Natural killer cell treated with Interleukin-12 subunit alpha and Interleukin-12 subunit beta and Interleukin-15 and Interleukin-18, amount 100 ng/mL, for 72 hours (primary cell): ENCODE data around the gene MYMK. TPM values are rescaled to one million over a fixed set of nuclear protein-coding genes. Genes with fewer than 3 reads are reported as not detected.

Source experiments
- ATAC-seq, 2 donors: fragments of 150-1000 bp; cut with Tn5 transposase in 1 of 2; sonication (Bioruptor Pico), chemical (Tn5 transposase) in 1 of 2; 2 replicates each; pipeline ENCODE4 v1.10.0; 2021
- DNase-seq: peaks from one replicate; pipeline ENCODE4 v3.0.0; 2022; ENCODE audit warnings: low spot score
- H3K27ac Mint-ChIP-seq, 2 donors: 1 replicate in 1 of 2; 2 replicates in 1 of 2; pipeline ENCODE4 v1.8.0; 2022; ENCODE audit warnings: mixed read lengths in 2 of 2, mild to moderate bottlenecking in 1 of 2, moderate library complexity in 1 of 2
- H3K27me3 Mint-ChIP-seq, 2 donors: 1 replicate in 1 of 2; 2 replicates in 1 of 2; pipeline ENCODE4 v1.8.0; 2022; ENCODE audit warnings: mixed read lengths in 2 of 2
- H3K36me3 Mint-ChIP-seq: one replicate; pipeline ENCODE4 v1.8.0; 2022; ENCODE audit warnings: mixed read lengths
- H3K4me1 Mint-ChIP-seq, 2 donors: 1 replicate in 1 of 2; 2 replicates in 1 of 2; pipeline ENCODE4 v1.8.0; 2022; ENCODE audit warnings: low read depth in 2 of 2, mixed read lengths in 2 of 2, mild to moderate bottlenecking in 1 of 2
- H3K4me3 Mint-ChIP-seq: one replicate; pipeline ENCODE4 v1.8.0; 2022; ENCODE audit warnings: mixed read lengths
- H3K9me3 Mint-ChIP-seq: 2 replicates; pipeline ENCODE4 v1.8.0; 2022; ENCODE audit warnings: mixed read lengths
- total RNA-seq, 2 donors: library from RNA; stranded (reverse); gene quantifications; one replicate each; pipeline ENCODE4 v1.2.3, GENCODE V29; 2022

The MYMK gene
- total RNA-seq, 2 donors from 2014 or later: not detected

DNA sequence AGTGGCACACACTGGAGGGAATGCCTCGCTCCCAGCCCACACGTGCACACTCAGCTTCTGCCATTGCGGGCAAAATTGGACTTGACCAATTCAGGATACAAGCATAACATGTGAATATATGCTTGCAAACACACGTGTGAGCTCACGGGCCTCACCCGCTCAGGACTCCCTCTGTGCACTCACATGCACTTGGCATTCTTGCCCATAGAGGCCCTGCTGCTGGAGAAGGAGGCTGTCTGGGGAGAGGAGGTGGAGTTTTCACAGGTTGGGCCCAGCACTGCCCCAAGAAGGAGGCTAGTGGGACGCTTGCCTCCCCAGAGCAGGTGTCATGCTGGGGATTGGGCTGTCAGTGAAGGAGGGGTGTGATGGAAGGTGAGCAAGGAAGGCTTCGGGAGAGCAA is 1.7 kb downstream of the MYMK start:
- no peak overlapping the region for H3K27ac Mint-ChIP-seq
- DNase-seq (no peak), ATAC-seq (no peak)
- H3K4me1 Mint-ChIP-seq: no peaks in the 10 kb centered on the region
- no peaks in the 10 kb centered on the region for H3K9me3 Mint-ChIP-seq
- H3K36me3 Mint-ChIP-seq: no peaks in the 10 kb centered on the region
- peaks cover 3 to 6% of the 10 kb centered on the region in 2 donors for H3K27me3 Mint-ChIP-seq
- H3K4me3 Mint-ChIP-seq: no peak overlapping the region

DNA sequence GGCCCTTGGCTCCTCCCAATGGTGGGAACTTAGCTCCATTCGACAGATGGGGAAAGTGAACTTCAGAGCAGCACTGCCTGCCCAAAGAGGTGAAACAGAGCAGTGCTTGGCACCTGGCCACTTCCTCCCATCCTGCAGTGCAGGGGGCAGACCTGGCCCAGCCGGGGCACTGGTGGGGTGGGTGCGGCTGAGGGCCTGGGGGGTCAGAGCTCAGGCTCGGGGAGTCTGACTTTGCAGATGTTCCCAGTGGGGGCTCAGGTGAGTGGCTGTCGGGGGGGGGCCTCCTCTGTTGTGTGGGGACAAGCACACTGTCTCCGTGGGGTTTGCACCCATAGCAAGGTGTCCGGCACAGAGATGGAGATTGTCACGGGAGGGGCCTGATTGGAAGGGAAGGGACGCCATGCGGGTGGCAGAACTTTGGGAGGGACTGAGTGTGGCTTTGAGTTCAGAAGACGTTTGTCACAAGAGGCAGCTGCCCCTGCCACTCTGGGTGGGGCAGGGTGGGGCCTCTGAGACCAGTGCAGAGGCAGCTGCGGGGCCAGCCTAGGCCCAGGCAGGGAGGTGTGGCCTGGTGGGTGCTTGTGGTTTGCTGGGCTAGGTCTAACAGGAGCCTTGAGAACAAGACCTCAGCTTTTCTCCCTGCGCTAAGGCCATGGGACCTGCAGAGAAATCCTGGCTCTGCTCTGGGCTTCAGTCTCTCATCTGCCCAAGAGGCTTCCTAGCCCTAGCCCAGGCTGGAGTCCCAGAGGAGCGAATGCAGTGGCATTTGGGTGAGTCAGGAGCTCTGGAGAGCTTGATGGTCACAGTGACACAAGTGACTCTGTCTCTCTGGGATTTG is 2.5 kb downstream of the MYMK start:
- H3K4me3 Mint-ChIP-seq: no peak overlapping the region
- no peaks in the 10 kb centered on the region for H3K4me1 Mint-ChIP-seq
- no peaks in the 10 kb centered on the region for H3K9me3 Mint-ChIP-seq
- H3K27ac Mint-ChIP-seq: no peak overlapping the region
- no peaks in the 10 kb centered on the region for H3K36me3 Mint-ChIP-seq
- H3K27me3 Mint-ChIP-seq: peaks cover 3 to 6% of the 10 kb centered on the region in 2 donors
- DNase-seq: no peak
- ATAC-seq: peak in 1 of 2 donors; percentile 15

DNA sequence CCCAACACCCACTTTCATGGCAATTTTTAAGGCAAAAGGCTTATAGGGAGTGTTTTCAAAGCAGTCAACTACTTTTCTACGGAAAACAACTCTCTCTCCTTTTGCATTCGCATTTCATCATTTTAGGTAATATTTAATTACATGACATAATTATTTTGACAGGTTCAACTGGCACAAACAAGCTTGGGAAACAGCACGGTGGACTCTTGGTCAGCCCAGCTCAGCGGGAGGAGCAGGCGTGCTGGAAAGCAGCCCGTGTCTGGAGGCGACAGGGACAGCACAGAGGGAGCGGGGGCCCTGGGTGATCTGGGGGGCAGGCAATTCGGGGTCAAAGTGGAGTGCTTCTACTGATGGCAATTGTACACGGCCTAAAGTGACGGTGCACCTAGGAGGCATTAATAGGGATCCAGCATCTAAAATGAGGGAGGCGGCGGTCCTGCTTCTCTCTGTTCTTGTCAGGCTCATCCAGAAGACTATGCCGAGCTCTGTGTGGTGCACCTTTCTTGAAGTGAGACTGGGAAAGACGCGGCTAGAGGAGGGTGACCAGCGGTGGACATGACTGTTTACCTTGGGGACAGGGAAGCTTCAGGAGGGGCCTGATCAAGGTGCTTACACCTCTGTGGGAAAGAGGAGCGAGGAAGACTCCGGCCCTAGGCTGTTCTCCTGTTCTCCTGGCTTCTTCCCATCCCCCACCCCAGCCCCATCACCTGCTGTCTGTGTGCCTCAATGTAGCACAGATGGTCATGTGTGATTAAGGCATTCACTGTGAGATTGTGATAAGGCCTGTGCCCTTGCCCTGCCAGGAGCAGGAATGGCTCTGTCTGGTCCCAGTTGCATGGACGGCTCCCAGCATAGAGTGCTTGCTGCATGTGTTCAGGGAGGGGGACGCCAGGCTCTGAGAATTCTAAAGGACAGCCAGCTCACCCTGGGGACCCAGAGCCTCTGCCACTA is 3.4 kb downstream of the MYMK start:
- Mint-ChIP-seq H3K4me3 (no peak overlapping the region), H3K27me3 (peaks cover 0 to 4% of the 10 kb centered on the region in 2 donors), H3K27ac (no peak overlapping the region), H3K9me3 (no peaks in the 10 kb centered on the region), H3K36me3 (no peaks in the 10 kb centered on the region), H3K4me1 (no peaks in the 10 kb centered on the region)
- DNase-seq: no peak
- ATAC-seq: no peak

DNA sequence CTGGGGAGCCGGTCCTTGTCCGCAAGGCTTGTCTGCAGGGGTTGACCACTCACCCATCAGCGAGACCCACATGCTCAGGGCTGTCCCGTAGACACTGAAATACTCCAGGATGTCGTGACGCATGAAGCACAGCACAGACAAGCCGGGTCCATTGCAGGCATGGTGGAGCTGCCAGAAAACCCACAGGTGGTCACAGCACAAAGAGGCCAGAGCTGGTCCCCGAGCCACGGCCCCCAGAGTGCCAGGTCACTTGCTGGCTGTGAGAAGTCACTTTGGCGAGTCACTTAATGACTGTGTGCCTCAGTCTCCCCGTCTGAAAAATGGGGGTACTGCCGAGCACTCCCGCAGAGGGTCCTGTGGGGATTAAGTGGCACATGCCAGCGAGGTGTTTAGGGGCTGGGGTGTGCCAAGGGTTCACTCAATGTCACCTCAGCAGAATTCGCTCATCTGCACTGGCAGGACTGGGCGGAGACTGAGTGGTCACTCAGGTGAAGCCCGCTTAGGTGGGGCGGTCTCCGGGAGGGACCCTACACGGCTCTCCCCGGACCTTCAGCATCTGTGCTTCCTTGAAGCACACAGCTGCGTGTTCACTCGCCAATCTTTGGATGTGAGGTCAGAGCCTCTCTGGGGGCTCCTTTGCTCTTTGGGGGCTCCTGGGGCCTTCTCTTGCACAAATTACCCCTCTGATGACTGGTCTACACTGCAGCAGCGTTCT is 4.5 kb downstream of the MYMK start:
- ATAC-seq (no peak), DNase-seq (no peak)
- Mint-ChIP-seq H3K27ac (no peak overlapping the region), H3K36me3 (no peaks in the 10 kb centered on the region), H3K27me3 (no peaks in the 10 kb centered on the region), H3K9me3 (no peaks in the 10 kb centered on the region), H3K4me3 (no peak overlapping the region), H3K4me1 (no peaks in the 10 kb centered on the region)

DNA sequence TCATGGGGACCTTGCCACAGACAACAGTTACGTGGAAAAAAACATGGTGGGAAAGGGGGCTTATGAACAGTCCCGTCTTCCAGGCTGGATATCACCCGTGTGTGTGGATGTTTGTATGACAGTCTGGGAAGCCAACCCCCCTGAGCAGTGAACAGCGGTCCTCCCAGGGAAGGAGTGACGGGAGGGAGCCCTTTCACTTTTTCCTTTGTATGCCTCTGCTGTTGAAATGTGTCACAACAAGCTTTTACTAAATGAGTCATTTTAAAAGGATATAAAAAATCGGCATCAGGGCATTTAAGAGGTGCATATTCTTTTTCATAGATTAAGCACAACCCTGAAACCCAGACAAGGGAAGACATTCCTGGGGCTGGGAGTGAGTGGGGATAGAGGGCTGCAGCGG is 5.1 kb downstream of the MYMK start:
- DNase-seq (no peak), ATAC-seq (no peak)
- no peaks in the 10 kb centered on the region for H3K4me1 Mint-ChIP-seq
- H3K27ac Mint-ChIP-seq: no peak overlapping the region
- H3K27me3 Mint-ChIP-seq: no peaks in the 10 kb centered on the region
- no peaks in the 10 kb centered on the region for H3K36me3 Mint-ChIP-seq
- no peak overlapping the region for H3K4me3 Mint-ChIP-seq
- no peaks in the 10 kb centered on the region for H3K9me3 Mint-ChIP-seq

DNA sequence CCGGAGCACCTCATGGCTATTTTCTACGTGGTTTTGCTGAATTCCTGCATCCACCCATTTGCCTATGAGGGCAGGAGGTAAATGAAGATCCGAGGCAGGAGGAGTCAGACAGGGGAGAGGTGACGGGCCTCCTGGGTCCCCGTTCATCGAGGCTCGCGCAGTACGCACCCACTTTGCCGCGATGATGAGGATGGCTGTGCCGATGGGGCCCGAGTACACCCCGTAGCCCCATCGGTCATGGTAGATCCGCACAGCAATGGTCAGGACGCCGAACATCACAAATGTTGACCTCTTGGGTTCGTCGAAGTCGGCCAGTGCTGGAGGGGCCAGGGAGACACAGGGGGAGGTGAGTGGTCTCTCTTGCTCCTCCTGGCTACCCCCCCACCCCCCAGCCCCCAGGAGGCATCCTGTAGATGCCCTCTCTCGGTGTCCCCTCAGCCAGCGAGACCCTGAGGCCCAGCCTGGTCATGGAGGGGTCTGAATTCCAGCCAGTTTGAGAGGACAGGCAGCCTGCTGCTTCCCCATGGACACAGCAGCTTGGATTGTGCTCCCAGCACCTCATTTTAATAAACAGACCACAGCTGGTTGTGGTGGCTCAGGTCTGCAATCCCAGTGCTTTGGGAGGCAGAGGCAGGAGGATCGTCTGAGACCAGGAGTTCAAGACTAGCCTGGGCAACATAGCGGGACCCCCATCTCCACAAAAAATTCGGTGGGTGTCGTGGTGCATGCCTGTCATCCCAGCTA is 5.9 kb downstream of the MYMK start:
- no peak overlapping the region for H3K4me3 Mint-ChIP-seq
- H3K27ac Mint-ChIP-seq: no peak overlapping the region
- no peaks in the 10 kb centered on the region for H3K4me1 Mint-ChIP-seq
- DNase-seq: no peak
- H3K36me3 Mint-ChIP-seq: no peaks in the 10 kb centered on the region
- no peaks in the 10 kb centered on the region for H3K27me3 Mint-ChIP-seq
- H3K9me3 Mint-ChIP-seq: no peaks in the 10 kb centered on the region
- ATAC-seq: no peak

DNA sequence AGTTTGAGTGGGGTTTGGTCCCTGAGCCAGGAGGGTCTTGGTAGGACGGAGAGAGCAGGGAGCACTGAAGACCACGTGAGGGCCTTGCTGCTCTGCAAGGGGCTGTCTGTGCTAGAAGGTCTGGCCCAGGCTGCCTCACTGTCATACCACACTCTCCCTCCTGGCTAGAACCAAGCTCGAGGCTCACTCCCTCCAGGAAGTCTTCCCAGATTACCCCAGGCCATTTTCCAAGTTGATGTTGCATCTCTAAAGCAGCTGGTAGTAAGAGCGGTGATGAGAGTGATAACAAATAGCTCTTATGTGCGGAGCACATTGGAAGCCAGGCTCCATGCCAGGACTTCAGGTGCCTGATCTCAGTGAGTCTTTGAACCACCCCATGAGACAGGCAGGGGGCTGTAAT is 6.6 kb downstream of the MYMK start:
- Mint-ChIP-seq H3K9me3 (no peaks in the 10 kb centered on the region), H3K4me3 (no peak overlapping the region), H3K27ac (no peak overlapping the region), H3K27me3 (no peaks in the 10 kb centered on the region), H3K36me3 (no peaks in the 10 kb centered on the region), H3K4me1 (no peaks in the 10 kb centered on the region)
- ATAC-seq (no peak), DNase-seq (no peak)

DNA sequence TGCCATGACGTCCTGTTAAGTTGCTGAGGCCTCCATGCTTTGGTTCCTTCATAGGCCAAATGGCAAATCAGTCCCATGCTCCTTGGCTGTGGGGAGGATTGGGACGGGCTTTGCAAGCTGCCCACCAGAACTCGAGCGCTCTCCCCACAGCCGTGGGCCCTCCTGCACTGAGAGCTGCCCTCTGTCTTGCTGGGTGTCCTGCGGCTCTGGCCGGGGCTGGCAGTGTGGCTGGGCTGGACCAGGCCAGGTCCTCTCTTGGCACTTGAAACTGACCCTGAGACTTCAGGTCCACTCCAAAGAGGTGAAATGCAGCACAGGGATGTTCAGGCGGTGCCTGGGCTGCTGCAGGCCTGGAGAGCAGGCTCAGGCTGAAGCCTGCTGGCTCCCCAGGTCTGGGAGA is 7.0 kb downstream of the MYMK start:
- no peak for DNase-seq
- Mint-ChIP-seq H3K27me3 (no peaks in the 10 kb centered on the region), H3K9me3 (no peaks in the 10 kb centered on the region)

DNA sequence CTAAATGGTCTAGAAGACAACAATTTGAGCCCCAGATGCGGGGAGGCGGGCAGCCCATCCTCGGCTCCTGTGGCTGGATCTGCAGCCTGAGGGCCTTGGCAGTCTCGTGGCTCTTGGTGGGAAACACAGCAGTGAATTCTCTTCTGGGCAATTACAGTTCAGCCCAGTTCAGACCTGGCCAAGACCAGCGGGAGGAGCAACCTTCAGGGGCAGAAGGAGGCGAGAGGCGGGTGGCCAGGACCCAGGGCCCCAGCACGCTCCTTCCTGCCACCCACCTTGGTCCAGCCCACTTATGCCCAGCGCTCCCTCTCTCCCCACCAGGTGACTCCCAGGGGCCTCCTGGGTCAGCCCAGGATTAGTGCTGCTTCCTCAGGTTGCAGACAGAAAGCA is 7.8 kb downstream of the MYMK start:
- Mint-ChIP-seq H3K4me3 (no peak overlapping the region), H3K27me3 (no peaks in the 10 kb centered on the region), H3K9me3 (no peaks in the 10 kb centered on the region), H3K4me1 (no peaks in the 10 kb centered on the region), H3K27ac (no peak overlapping the region), H3K36me3 (no peaks in the 10 kb centered on the region)
- DNase-seq (no peak), ATAC-seq (no peak)

More for the DNA sequence above, 7.0 kb downstream of the MYMK start:
- H3K4me3 Mint-ChIP-seq: no peak overlapping the region
- no peaks in the 10 kb centered on the region for H3K36me3 Mint-ChIP-seq
- H3K27ac Mint-ChIP-seq: no peak overlapping the region
- H3K4me1 Mint-ChIP-seq: no peaks in the 10 kb centered on the region
- no peak for ATAC-seq

DNA sequence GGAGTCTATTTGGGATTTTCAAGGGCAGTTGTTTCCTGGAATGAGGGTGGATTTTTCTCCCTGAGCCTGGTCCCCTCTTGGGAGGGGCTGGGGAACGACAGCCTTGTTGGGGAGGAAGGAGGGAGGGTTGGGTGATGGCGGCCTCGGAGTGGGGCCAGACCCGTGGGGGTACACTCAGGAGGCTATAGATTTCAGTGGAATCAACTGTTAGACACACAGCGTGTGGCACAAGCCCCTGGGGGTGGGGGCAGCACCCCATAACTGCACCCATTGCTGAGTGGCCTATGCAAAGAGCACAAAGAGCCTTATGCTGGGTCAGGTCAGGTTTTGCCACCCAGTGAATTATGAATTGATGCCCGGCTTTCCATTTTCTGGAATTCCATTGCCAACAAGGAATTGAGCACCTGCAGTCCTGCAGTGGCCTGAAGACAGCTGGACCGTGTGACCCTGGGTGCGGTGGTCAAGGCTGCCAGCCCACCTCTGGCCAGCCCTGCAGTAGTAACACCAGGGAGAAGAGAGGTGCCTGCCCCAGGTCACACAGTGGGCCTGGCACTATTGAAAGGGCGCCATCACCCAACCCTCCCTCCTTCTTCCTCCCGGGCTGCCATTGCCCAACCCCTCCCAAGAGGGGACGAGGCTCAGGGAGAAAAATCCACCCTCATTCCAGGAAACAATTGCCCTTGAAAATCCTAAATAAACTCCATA is 8.4 kb downstream of the MYMK start:
- DNase-seq (no peak), ATAC-seq (no peak)
- no peak overlapping the region for H3K27ac Mint-ChIP-seq
- H3K9me3 Mint-ChIP-seq: no peaks in the 10 kb centered on the region
- no peaks in the 10 kb centered on the region for H3K27me3 Mint-ChIP-seq
- H3K4me1 Mint-ChIP-seq: no peaks in the 10 kb centered on the region
- H3K36me3 Mint-ChIP-seq: no peaks in the 10 kb centered on the region
- H3K4me3 Mint-ChIP-seq: no peak overlapping the region

DNA sequence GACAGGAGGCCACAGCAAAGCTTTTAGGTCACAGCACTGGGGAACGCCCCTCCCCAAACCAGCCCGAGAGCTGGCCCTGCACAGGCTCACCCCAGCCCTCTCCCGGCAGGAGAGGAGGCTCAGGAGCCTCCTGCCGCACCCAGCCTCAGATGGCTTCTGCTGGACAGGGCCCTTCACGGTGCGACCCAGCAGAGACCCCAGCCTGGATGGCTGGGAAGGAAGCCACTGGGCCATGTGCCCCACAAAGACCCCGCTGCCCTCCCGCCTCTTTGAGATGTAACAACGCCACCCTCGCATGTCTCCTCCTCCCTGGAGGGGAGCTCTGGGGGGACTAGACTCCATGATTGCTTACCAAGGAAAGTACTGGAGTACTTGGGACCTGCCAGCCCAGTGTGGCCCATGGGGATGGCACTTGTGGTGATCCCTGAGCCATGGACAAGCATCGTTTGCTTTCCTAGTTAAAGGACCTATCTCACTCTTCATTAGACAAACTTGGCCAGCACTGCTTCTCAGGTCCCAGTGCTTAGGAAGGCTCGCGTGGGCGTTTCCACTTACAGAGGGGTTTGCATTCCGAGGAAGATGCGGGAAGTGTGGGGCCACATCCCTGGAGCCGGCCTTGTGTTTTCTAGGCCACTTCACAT is 9.0 kb downstream of the MYMK start:
- no peaks in the 10 kb centered on the region for H3K9me3 Mint-ChIP-seq
- ATAC-seq (no peak), DNase-seq (no peak)
- H3K4me1 Mint-ChIP-seq: no peaks in the 10 kb centered on the region
- H3K36me3 Mint-ChIP-seq: no peaks in the 10 kb centered on the region
- H3K27ac Mint-ChIP-seq: no peak overlapping the region
- H3K27me3 Mint-ChIP-seq: no peaks in the 10 kb centered on the region
- H3K4me3 Mint-ChIP-seq: no peak overlapping the region

DNA sequence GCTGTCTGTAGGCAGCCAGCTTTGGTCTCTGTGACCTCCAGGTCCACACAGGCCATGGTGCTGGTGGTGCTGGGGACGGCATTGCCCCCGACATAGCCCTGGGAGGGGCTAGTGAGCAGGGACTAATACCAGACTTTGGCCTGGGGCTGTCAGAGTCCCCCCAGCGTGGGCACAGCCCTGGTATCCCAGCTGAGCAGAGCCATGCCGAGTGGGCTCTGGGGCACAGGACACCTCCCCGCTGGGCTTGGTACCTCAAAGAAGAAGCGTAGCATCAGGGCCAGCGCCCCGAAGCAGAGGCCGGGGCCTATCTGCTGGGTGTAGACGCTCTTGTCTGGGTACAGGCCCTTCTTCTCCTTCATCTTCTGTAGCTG is 9.5 kb downstream of the MYMK start:
- Mint-ChIP-seq H3K4me1 (no peaks in the 10 kb centered on the region), H3K4me3 (no peak overlapping the region), H3K9me3 (no peaks in the 10 kb centered on the region), H3K27ac (no peak overlapping the region), H3K36me3 (no peaks in the 10 kb centered on the region), H3K27me3 (no peaks in the 10 kb centered on the region)
- ATAC-seq (no peak), DNase-seq (no peak)
